ENCODE measurements around the gene GTF3C5.

DNA sequence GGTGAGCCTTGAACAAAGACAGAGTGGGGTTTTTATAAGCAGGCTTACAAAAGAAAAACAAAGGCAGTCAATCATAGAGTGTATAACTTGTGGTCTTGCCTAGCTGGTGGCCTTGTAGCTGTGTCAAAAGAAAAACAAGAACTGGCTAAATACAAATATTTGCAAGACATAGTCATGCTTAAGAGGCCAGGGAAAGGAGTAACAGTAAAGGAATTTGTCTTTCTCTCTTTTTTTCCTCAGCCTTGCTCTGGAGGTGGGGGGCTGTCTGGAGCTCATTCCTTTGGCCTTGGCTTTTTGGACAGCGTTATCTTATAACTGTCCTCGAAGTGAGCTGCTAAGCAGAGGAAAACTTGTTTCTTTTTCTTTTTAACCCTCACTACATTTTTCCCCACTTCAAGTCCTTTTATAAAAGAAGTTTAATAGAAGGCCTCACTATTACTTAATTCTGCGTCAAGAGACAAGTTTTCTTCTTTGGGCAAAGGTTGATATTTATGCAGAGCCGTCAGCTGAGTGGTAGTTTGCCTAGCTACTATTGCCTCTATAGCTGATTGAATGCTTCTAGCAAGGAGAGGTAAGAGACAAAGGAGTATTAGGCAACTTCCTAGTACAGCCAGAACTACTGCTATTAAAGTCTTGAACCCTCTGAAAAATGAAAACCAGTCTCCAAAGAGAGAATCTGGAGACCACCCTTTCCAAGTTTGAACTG, 45.3 kb downstream of the GTF3C5 start:
- TF ChIP-seq, protein P1, sequence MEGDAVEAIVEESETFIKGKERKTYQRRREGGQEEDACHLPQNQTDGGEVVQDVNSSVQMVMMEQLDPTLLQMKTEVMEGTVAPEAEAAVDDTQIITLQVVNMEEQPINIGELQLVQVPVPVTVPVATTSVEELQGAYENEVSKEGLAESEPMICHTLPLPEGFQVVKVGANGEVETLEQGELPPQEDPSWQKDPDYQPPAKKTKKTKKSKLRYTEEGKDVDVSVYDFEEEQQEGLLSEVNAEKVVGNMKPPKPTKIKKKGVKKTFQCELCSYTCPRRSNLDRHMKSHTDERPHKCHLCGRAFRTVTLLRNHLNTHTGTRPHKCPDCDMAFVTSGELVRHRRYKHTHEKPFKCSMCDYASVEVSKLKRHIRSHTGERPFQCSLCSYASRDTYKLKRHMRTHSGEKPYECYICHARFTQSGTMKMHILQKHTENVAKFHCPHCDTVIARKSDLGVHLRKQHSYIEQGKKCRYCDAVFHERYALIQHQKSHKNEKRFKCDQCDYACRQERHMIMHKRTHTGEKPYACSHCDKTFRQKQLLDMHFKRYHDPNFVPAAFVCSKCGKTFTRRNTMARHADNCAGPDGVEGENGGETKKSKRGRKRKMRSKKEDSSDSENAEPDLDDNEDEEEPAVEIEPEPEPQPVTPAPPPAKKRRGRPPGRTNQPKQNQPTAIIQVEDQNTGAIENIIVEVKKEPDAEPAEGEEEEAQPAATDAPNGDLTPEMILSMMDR (IDR thresholded peaks at IDR 0.05; ENCODE audit: insufficient read depth, low read depth, low read length) = no peak
- TF ChIP-seq EZH2 (IDR thresholded peaks at IDR 0.05; ENCODE audit: insufficient read depth, low read length) = no peak
